B cell (primary cell): ENCODE results near the gene ETFA.

Experiments used
- CTCF ChIP-seq: fragments of 200-600 bp; IDR thresholded peaks from one replicate; pipeline ENCODE4 v1.8.0; 2022; ENCODE audit warnings: antibody characterized with exemption, mild to moderate bottlenecking
- EZH2 ChIP-seq: IDR thresholded peaks from 2 replicates; pipeline ENCODE4 v1.6.1; 2012; ENCODE audit warnings: borderline replicate concordance, low read depth, mild to moderate bottlenecking, moderate library complexity, low read length; ENCODE audit not compliant: insufficient read depth, poor library complexity, severe bottlenecking

- TF ChIP-seq CTCF (no peak), EZH2 (no peak)
Measured at GRCh38 chr15:76309601-76310330, 1.5 kb downstream of the ETFA start.
